ENCODE measurements around the gene MRPL40.

The MRPL40 gene

GRCh38 chr22:19432133-19432851, at the start of gene MRPL40:
TSS of gene MRPL40 (plus strand) at chr22:19432545. CDS start at chr22:19432555, 10 bp downstream.
- peak; percentile 96 for DNase-seq

- no peak for DNase-seq
These were observed 49.1 kb upstream of the MRPL40 start for GRCh38 chr22:19383292-19383691.

DNA sequence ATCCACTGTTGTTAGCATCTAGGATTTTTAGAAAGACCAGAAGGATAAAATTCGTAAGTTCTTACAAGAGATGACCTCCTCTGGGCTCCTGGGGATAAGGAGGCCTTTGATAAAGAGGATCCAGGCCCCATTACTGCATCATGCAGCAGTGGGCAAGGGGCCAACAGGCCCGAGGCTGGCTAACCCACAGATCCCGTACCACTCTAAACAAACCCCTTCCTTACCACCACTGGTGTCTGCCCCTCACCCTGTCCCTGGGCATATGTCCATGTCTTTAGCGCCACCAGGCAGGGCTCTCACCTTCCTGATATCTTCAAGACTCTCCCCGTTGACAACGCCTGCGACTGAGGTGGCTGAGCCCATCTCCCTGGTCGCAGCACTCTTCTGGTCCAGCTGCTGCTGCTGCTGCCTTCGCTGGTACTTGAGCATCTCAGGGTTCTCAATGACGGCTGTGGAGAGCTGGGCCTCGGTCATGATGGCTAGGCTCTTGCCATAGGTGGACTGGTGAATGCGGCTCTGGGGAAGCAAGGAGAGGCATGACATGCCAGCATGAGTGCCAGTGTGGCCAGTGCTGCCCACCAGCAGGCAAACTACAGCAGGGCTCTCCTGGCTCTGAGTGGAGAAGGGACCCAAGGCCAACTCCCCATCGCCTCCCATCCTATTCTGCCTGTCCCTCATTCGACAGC, 47.0 kb upstream of the MRPL40 start:
- DNase-seq = no peak

DNA sequence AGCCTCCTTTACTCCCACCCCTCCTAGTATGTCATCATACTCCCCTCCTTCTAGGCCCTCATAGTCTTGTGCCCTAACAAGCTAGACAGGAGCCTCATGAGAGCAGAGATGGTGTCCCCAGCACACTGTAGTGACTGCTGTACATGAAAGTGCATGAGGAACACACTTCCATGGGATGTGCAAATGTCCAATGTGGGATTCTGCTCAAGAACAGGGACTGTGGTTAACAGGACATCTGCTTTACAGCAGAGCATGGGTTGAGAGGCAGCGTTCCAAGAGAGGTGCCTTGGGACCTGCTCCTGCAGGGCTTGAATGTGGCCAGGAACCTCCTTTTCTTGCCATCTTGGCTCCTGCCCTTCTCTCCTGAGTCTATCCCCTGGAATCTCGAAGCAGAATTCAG, 46.1 kb upstream of the MRPL40 start:
- DNase-seq = no peak

GRCh38 chr22:19387038-19387437, 45.3 kb upstream of the MRPL40 start:
- DNase-seq = no peak

DNA sequence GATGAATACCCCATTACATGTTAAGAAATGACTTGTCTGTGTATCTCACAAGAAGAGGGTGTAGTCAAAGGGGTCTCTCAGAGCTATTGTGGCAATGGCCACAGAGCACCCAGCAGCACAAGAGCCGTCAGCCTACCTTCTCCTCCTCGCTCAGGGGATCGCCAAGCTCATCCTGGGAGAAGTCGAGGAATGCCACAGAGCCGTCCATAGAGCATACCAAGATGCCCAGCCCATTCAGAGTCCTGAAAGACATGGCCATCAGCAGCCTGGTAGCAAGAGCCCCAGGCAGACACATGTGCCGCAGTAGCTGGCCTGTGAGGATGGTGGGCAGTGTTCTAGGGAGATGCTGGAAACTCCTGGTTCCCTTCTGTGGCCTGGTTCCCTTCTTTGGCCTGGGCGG, 44.8 kb upstream of the MRPL40 start:
- no peak for DNase-seq

DNA sequence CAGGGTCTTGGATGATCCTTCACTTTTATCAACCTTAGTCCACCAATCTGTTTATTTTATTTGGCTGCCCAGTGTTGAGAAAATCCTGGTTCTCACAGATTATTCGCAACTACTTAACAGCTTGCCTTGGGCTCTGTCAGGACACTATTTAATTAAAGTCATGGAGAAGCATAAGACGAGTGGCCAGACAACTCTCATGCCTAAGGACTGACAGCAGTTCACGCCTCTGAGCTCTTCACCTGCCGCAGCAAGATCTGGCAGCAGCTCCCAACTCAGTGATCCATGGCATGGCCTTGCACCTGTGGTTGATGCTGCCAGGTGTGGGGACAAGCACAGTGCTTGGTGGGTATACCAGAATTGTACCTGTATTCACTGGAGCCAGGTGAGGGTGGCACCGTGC, 38.6 kb upstream of the MRPL40 start:
- DNase-seq = no peak

DNA sequence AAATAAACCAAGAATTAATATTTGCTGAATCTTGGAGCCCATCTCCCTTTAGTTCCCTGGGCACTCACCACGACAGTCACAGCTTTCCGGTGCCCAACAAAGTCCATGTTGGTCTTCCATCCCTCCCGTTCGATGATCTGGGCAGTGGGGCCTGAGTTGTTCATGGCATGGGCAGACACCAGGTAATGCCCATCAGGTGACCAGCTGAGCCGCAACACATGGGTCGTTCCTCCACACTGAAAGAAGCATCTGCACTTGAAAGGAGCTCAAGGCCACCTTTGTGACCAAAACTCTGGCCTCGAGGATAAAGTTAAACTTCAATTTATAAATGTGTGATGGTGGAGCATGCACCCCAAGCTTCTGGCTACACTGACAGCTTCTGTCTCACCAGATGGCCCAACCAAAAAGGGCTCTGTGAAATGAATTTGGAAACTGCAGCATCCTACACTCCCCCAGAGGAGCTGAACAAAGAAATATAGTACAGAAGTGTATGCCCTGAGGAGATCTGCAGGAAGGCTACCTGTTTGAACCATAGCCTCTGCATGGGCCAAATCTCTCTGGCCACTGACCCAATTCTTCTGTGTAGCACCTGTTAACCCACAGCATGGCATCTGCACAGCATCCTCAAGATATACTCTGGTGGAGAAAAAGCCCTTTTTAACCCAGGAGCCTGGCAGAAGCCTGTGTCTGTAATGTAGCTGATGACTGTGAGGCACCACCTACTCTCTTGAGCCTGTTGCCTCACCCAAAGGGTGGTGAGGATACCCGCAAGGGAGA, 37.9 kb upstream of the MRPL40 start:
- DNase-seq = no peak

DNA sequence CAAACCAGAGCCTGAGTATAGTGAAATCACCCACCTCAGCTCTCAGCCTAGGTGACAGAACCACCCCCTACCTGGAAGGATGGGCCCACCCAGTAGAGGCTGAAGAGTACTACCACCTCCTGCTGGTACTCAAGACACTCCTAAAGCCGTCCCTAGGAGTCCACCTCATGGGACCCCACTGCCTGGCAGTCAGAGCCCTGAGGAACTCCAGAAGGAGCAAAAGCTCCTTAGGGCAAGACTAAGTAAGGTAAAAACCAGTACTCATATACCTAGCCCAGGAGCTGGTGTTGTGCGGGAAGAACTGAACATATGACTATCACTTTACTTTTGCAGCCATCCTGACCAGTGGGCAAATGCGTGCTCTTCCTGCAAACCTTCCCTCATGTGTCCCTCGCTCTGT, 37.1 kb upstream of the MRPL40 start:
- no peak for DNase-seq

- DNase-seq = no peak
These were observed 35.8 kb upstream of the MRPL40 start for GRCh38 chr22:19396561-19396933.

GRCh38 chr22:19396934-19397733, 35.2 kb upstream of the MRPL40 start:
- DNase-seq = no peak

GRCh38 chr22:19397734-19398104, 34.6 kb upstream of the MRPL40 start:
- no peak for DNase-seq

- DNase-seq = no peak
These were observed 34.1 kb upstream of the MRPL40 start for GRCh38 chr22:19398206-19398605.

- DNase-seq = no peak
These were observed 33.7 kb upstream of the MRPL40 start for GRCh38 chr22:19398652-19399051.

- DNase-seq = no peak
These were observed 31.5 kb upstream of the MRPL40 start for GRCh38 chr22:19400881-19401280.

GRCh38 chr22:19401483-19401882, 30.9 kb upstream of the MRPL40 start:
- DNase-seq = no peak

DNA sequence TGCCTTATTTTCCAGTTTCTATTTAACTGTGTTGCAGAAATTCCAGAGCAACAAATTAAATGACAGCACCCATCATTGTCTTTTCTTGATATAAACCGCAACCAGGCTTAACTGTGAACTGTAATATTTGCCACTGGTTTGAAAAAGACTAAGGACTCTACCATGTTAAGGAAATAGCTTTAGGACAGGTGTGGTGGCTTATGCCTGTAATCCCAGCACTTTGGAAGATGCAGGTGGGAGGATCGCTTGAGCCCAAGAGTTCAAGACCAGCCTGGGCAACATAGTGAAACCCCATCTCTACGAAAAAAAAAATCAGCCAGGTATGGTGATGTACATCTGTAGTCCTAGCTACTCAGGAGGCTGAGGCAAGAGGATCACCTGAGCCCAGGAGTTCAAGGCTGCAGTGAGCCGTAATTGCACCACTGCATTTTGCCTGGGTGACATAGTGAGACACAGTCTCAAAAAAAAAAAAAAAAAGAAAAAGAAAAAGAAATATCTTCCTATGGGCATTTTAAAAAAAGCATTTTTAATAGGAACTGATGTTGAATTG, 29.6 kb upstream of the MRPL40 start:
- DNase-seq = no peak

DNA sequence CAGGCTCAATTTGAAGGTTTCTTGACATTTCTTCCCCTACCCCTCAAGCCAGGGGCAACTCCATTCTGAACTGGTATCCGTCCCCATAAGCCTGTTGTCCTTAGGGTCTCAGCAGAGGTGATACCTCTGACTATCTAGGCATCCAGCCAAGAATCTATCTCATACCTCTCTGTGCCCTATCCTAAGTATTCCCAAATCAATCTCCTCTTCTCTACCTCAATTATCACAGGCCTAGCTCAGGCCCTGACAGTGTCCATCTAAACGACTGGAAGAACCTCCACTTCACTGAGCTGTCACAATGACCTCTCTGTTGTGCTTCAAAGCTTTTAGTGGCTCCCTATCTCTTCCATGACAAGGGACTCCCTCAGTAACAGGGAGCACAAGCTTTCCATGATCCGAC, 27.7 kb upstream of the MRPL40 start:
- no peak for DNase-seq

GRCh38 chr22:19405133-19405532, 27.2 kb upstream of the MRPL40 start:
- DNase-seq = no peak

DNA sequence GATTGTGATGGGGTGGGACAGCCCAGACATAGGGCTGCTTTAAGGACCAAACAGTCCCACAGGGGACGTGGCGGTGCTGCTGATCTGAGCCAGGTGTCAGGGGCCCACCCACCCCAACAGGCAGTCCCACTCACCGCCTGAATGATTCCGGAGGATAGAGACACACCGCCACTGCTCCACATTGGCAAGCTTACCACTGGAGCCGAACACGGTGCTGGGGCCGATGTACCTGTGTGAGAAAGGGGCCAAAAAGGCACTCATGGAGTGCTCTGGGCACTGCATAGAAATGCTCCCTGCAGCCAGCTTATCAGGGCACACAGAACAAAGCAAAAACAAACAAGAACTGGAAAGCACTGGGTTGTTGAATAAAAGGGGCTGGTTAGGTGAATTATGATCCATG, 26.7 kb upstream of the MRPL40 start:
- DNase-seq = no peak

DNA sequence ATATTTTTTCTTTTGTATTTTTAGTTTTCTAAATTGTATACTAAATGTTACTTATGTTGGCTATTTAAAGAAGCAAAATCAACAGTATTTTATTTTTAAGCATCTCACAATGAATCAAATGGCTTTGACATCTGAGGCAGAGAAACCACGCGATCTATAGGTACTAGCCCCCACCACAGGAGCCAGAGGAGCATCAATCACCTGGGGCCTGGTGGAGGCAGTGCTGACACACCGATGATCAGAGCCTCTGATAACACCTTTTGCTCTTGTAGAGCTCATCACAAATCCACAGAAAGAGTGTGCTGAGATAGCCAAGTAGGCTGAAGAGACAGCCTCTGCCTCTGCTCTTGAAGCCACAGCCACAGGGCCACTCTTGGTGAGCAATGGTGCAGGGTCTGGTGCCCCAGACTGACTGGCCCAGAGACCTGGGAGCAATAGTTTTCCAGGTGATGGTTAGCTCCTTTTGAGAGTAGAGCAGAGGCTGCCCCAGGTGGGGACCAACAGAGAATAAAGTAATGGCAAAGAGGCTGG, 26.0 kb upstream of the MRPL40 start:
- DNase-seq = no peak

- no peak for DNase-seq
These were observed 25.5 kb upstream of the MRPL40 start for GRCh38 chr22:19406846-19407245.

All from activated CD4-positive, alpha-beta T cell treated with anti-CD3 and anti-CD28 coated beads, Interleukin-2, Interleukin-6, amounts not matched to agents 100 ng/mL and 50 ng/mL, durations not matched to agents 16 hours and 8 hours (primary cell).